HEK293T (cell line): ENCODE results near the gene ZNF831.

Source experiments
- BHLHE40 ChIP-seq: fragments of 450-650 bp; IDR thresholded peaks from 2 replicates; pipeline ENCODE4 v1.6.1; 2016; ENCODE audit warnings: mild to moderate bottlenecking, moderate library complexity, borderline replicate concordance
- CTBP1 ChIP-seq: fragments of 450-650 bp; IDR thresholded peaks from 2 replicates; pipeline ENCODE4 v1.6.1; 2016; ENCODE audit warnings: borderline replicate concordance
- HDGF ChIP-seq: fragments of 450-650 bp; IDR thresholded peaks from 2 replicates; pipeline ENCODE4 v1.6.1; 2017; ENCODE audit warnings: antibody characterized with exemption, borderline replicate concordance
- SP1 ChIP-seq: fragments of 450-650 bp; IDR thresholded peaks from 2 replicates; pipeline ENCODE4 v1.6.1; 2017

GRCh38 chr20:59253325-59253724, 89.7 kb downstream of the ZNF831 start:
- TF ChIP-seq CTBP1 (no peak), HDGF (no peak), SP1 (no peak), BHLHE40 (no peak)
